SK-N-SH treated with all-trans-retinoic acid at 6 μM for 48 hours (cell line): ENCODE measurements around the gene FAM227B.

Experiments used
- ARNTL ChIP-seq: fragments of 450-650 bp; formaldehyde crosslinking; IDR thresholded peaks from 2 replicates; pipeline ENCODE4 v1.5.0; 2020; ENCODE audit warnings: low read depth, mild to moderate bottlenecking, moderate library complexity, borderline replicate concordance
- BACH2 ChIP-seq: fragments of 250-450 bp; sonication (Bioruptor Pico); IDR thresholded peaks from 2 replicates; pipeline ENCODE4 v1.9.0; 2021; ENCODE audit warnings: mild to moderate bottlenecking, borderline replicate concordance
- CREB5 ChIP-seq: fragments of 250-450 bp; sonication (Bioruptor Pico); IDR thresholded peaks from 2 replicates; pipeline ENCODE4 v1.5.1; 2020; ENCODE audit warnings: low read depth, mild to moderate bottlenecking, moderate library complexity
- CSRNP3 ChIP-seq: fragments of 250-450 bp; sonication (Bioruptor Pico); IDR thresholded peaks from 2 replicates; pipeline ENCODE4 v1.5.1; 2021; ENCODE audit warnings: mild to moderate bottlenecking, moderate library complexity
- GLIS3 ChIP-seq: fragments of 250-450 bp; sonication (Bioruptor Pico); IDR thresholded peaks from 2 replicates; pipeline ENCODE4 v1.5.0; 2020; ENCODE audit warnings: mild to moderate bottlenecking, moderate library complexity
- ISL1 ChIP-seq: fragments of 250-450 bp; sonication (Bioruptor Pico); IDR thresholded peaks from 2 replicates; pipeline ENCODE4 v2.1.2; 2022; ENCODE audit warnings: mild to moderate bottlenecking, moderate library complexity
- PATZ1 ChIP-seq: fragments of 250-450 bp; sonication (Bioruptor Pico); IDR thresholded peaks from 2 replicates; pipeline ENCODE4 v1.8.0; 2020; ENCODE audit warnings: mild to moderate bottlenecking, moderate library complexity, borderline replicate concordance
- RARB ChIP-seq: fragments of 250-450 bp; sonication (Bioruptor Pico); IDR thresholded peaks from 2 replicates; pipeline ENCODE4 v1.8.0; 2021; ENCODE audit warnings: mild to moderate bottlenecking, moderate library complexity
- ZFP3 ChIP-seq: fragments of 250-450 bp; sonication (Bioruptor Pico); IDR thresholded peaks from 2 replicates; pipeline ENCODE4 v1.5.0; 2020; ENCODE audit warnings: mild to moderate bottlenecking, moderate library complexity
- ZFP30 ChIP-seq: fragments of 450-650 bp; formaldehyde crosslinking; IDR thresholded peaks from 2 replicates; pipeline ENCODE4 v1.5.0; 2022; ENCODE audit warnings: mild to moderate bottlenecking, moderate library complexity
- TF ChIP-seq, protein P1 (sequence below): fragments of 250-450 bp; sonication (Bioruptor Pico); IDR thresholded peaks from 2 replicates; pipeline ENCODE4 v1.5.0; 2020; ENCODE audit warnings: mild to moderate bottlenecking, moderate library complexity

DNA sequence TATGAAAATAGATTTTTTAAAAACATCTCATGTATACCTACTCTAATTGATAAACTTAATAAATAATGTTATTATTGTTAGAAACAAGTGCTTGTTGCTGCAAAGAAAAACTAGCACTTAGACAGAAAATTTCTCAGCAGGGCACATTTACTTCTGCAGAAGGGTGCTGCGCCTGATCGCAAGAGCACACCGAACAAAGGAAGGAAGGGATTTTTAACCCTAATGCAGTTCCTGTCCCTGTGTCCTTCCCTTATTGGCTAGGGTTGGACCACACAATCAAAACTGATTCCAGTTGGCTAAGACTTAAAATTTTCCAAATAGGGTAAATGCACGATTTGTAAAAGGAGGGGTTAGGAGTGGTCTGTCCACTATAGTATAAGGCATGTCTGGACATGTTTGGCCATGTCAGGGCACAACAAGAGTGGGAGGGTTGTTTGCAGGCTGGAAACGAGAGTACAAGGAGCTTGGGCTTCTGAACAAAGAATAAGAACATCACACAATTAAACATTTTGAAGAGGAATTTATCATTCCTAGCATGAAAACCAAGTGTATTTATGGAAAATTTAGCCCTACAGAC, 4.9 kb upstream of the FAM227B start:
- no peak for TF ChIP-seq ZFP3 (CRISPR knock-in tag)
- no peak for TF ChIP-seq RARB (CRISPR knock-in tag)
- TF ChIP-seq CREB5 (CRISPR knock-in tag) = no peak
- TF ChIP-seq, protein P1, sequence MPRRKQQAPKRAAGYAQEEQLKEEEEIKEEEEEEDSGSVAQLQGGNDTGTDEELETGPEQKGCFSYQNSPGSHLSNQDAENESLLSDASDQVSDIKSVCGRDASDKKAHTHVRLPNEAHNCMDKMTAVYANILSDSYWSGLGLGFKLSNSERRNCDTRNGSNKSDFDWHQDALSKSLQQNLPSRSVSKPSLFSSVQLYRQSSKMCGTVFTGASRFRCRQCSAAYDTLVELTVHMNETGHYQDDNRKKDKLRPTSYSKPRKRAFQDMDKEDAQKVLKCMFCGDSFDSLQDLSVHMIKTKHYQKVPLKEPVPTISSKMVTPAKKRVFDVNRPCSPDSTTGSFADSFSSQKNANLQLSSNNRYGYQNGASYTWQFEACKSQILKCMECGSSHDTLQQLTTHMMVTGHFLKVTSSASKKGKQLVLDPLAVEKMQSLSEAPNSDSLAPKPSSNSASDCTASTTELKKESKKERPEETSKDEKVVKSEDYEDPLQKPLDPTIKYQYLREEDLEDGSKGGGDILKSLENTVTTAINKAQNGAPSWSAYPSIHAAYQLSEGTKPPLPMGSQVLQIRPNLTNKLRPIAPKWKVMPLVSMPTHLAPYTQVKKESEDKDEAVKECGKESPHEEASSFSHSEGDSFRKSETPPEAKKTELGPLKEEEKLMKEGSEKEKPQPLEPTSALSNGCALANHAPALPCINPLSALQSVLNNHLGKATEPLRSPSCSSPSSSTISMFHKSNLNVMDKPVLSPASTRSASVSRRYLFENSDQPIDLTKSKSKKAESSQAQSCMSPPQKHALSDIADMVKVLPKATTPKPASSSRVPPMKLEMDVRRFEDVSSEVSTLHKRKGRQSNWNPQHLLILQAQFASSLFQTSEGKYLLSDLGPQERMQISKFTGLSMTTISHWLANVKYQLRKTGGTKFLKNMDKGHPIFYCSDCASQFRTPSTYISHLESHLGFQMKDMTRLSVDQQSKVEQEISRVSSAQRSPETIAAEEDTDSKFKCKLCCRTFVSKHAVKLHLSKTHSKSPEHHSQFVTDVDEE (CRISPR knock-in tag) = no peak
- TF ChIP-seq ZFP30 (CRISPR knock-in tag) = no peak
- TF ChIP-seq BACH2 (CRISPR knock-in tag) = no peak
- no peak for TF ChIP-seq PATZ1 (CRISPR knock-in tag)
- TF ChIP-seq ISL1 (CRISPR knock-in tag) = no peak
- TF ChIP-seq GLIS3 (CRISPR knock-in tag) = no peak
- TF ChIP-seq ARNTL = no peak
- TF ChIP-seq CSRNP3 (CRISPR knock-in tag) = no peak
